Neural cell (in vitro differentiated cells): ENCODE data around the gene FAM193A.

ENCODE experiments used
- CTCF ChIP-seq: fragments of 450-650 bp; IDR thresholded peaks from 2 replicates; pipeline ENCODE4 v1.5.1; 2014; ENCODE audit warnings: antibody characterized with exemption, mild to moderate bottlenecking, moderate library complexity; ENCODE audit not compliant: poor library complexity, severe bottlenecking
- EZH2 ChIP-seq: fragments of 200-600, 300-800 bp; shearing (Covaris generic), sonication (generic); IDR thresholded peaks from 2 replicates; pipeline ENCODE4 v1.6.1; 2014; ENCODE audit warnings: antibody characterized with exemption, low read length, borderline replicate concordance, mild to moderate bottlenecking; ENCODE audit not compliant: insufficient read depth, poor library complexity, severe bottlenecking
- MXI1 ChIP-seq: fragments of 450-650 bp; conservative IDR thresholded peaks from 2 replicates; pipeline ENCODE4 v1.6.1; 2014; ENCODE audit warnings: antibody characterized with exemption, mild to moderate bottlenecking; ENCODE audit not compliant: poor library complexity, severe bottlenecking
- POLR2AphosphoS5 ChIP-seq: IDR thresholded peaks from 2 replicates; pipeline ENCODE4 v1.6.1; 2012
- REST ChIP-seq: IDR thresholded peaks from 2 replicates; pipeline ENCODE4 v1.6.1; 2012; ENCODE audit warnings: borderline replicate concordance
- TAF1 ChIP-seq: IDR thresholded peaks from 2 replicates; pipeline ENCODE4 v1.6.1; 2012; ENCODE audit warnings: low read depth

GRCh38 chr4:2552806-2553205 lies 16.4 kb downstream of the FAM193A start:
- TF ChIP-seq REST: no peak
- TF ChIP-seq CTCF: no peak
- TF ChIP-seq POLR2AphosphoS5: no peak
- no peak for TF ChIP-seq TAF1
- TF ChIP-seq MXI1: no peak
- no peak for TF ChIP-seq EZH2
